Panc1 (cell line): ENCODE results near the gene RIMKLB. TPM values are rescaled to one million over a fixed set of nuclear protein-coding genes. Genes with fewer than 3 reads are reported as not detected.

Experiments used
- ATAC-seq: fragments of 200-7000 bp; cut with Tn5 transposase; 2 replicates; pipeline ENCODE4 v1.9.1; 2020; ENCODE audit warnings: mild to moderate bottlenecking, moderate library complexity
- BruUV-seq: library from RNA; stranded (reverse); fragments of 400-500 nt; replicated peaks from 2 replicates; lab custom pipeline; 2021; lab: Mats Ljungman, UMichigan
- CTCF ChIA-PET: fragments of 300-600 bp; sonication (Branson Sonifier 250); formaldehyde crosslinking; loops from one replicate; lab custom pipeline; 2022; ENCODE audit warnings: antibody characterized with exemption; lab: Charles Lee
- POLR2A ChIA-PET: fragments of 300-600 bp; sonication (Branson Sonifier 250); formaldehyde crosslinking; loops from one replicate; lab custom pipeline; 2022; ENCODE audit warnings: antibody characterized with exemption; lab: Charles Lee
- DNase-seq: peaks from one replicate; pipeline ENCODE4 v3.0.0-alpha.2; 2010; ENCODE audit warnings: low read depth, low spot score
- H3K27ac ChIP-seq: 2 replicates; pipeline ENCODE4 v1.5.1; 2011; ENCODE audit warnings: mild to moderate bottlenecking, low read length, inconsistent platforms
- H3K27me3 ChIP-seq: fragments of 200-500 bp; sonication (Bioruptor generic); 2 replicates; pipeline ENCODE4 v1.6.0; 2014; ENCODE audit warnings: low read length, inconsistent platforms; ENCODE audit not compliant: control insufficient read depth, insufficient read depth
- H3K36me3 ChIP-seq: fragments of 200-500 bp; sonication (Bioruptor generic); 2 replicates; pipeline ENCODE4 v1.5.1; 2014; ENCODE audit warnings: inconsistent platforms, mild to moderate bottlenecking, low read length, moderate library complexity; ENCODE audit not compliant: control insufficient read depth, insufficient read depth
- H3K4me1 ChIP-seq: 2 replicates; pipeline ENCODE4 v1.5.1; 2011; ENCODE audit warnings: inconsistent platforms, mild to moderate bottlenecking, low read length, moderate library complexity; ENCODE audit not compliant: control insufficient read depth, insufficient read depth
- H3K4me3 ChIP-seq, 2 experiments: 2 replicates each; pipeline ENCODE4 v1.5.1; 2011 to 2012; ENCODE audit warnings: low read depth in 2 of 2, low read length in 2 of 2, mild to moderate bottlenecking in 2 of 2, inconsistent platforms in 1 of 2, moderate library complexity in 1 of 2
- H3K9me3 ChIP-seq: fragments of 200-500 bp; sonication (Bioruptor generic); 2 replicates; pipeline ENCODE4 v1.5.1; 2014; ENCODE audit warnings: low read depth, mild to moderate bottlenecking, inconsistent platforms, low read length, moderate library complexity; ENCODE audit not compliant: control insufficient read depth, insufficient read depth
- CTCF ChIP-seq: fragments of 450-650 bp; IDR thresholded peaks from 2 replicates; pipeline ENCODE4 v1.5.1; 2017; ENCODE audit warnings: mild to moderate bottlenecking
- POLR2AphosphoS5 ChIP-seq: IDR thresholded peaks from 2 replicates; pipeline ENCODE4 v1.6.1; 2012; ENCODE audit warnings: mild to moderate bottlenecking, low read depth, low read length, moderate library complexity
- REST ChIP-seq, 2 experiments: IDR thresholded peaks; 2 replicates each; pipeline ENCODE4 v1.6.1; 2011 to 2012; ENCODE audit warnings: low read depth in 2 of 2, control low read depth in 1 of 2, low read length in 1 of 2, mild to moderate bottlenecking in 1 of 2, moderate library complexity in 1 of 2; ENCODE audit not compliant: insufficient read depth in 1 of 2
- SIN3A ChIP-seq: IDR thresholded peaks from 2 replicates; pipeline ENCODE4 v1.6.1; 2012; ENCODE audit warnings: low read depth, mild to moderate bottlenecking, low read length, moderate library complexity, borderline replicate concordance; ENCODE audit not compliant: insufficient read depth
- TCF7L2 ChIP-seq: IDR thresholded peaks from 2 replicates; pipeline ENCODE4 v1.6.1; 2011; ENCODE audit warnings: mild to moderate bottlenecking, low read depth, low read length, inconsistent platforms
- in situ Hi-C: cut with HindIII; loops from 2 replicates; pipeline ENCODE4 v1.10.0; 2016; ENCODE audit warnings: low sequenced_read_pairs, low pct_unique_long_range_greater_than_20kb
- intact Hi-C: fragments of 100-400 bp; cut with micrococcal nuclease; formaldehyde crosslinking; loops from one replicate; pipeline ENCODE4 v1.10.0; 2022; ENCODE audit not compliant: unreplicated experiment
- total RNA-seq: library from RNA; stranded (reverse); gene quantifications from one replicate; pipeline ENCODE4 v1.2.1, GENCODE V29; 2021; ENCODE audit not compliant: unreplicated experiment

RIMKLB gene
- total RNA-seq, 1 experiment from 2014 or later: 17.1 TPM

DNA sequence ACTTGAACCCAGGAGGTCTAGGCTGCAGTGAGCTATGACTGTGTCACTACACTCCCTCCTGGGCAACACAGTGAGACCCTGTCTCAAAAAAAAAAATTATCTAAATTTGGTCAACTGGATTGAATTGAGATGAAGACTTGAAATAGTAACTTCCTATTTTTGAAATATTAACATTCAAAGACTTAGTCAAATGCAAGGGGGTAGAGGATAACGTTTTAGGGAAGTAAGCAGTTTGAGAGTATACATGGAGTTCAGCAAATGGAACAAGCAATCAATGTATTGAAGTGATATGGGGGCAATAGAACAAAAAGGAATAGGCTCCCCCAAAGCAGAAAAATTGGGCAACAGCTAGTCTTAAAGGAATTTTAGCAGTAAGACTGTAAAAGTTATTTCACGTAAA lies 30.5 kb upstream of the RIMKLB start:
- no peak overlapping the region for H3K4me3 ChIP-seq
- POLR2A ChIA-PET: no interaction called here
- no peaks in the 10 kb centered on the region for H3K9me3 ChIP-seq
- TF ChIP-seq REST (IDR thresholded peaks at IDR 0.05; ENCODE audit: insufficient read depth in 1 of 2, low read depth in 2 of 2, low read length in 1 of 2) (no peak), CTCF (no peak), TCF7L2 (no peak), POLR2AphosphoS5 (no peak), SIN3A (no peak)
- intact Hi-C loops: no loop called here
- H3K36me3 ChIP-seq: no peaks in the 10 kb centered on the region
- ATAC-seq: no peak
- DNase-seq: no peak
- H3K27ac ChIP-seq: no peak overlapping the region
- BruUV-seq: no TSS peak
- in situ Hi-C loops: no loop called here
- no peaks in the 10 kb centered on the region for H3K4me1 ChIP-seq
- CTCF ChIA-PET: no interaction called here
- no peaks in the 10 kb centered on the region; the same call in 1 of the 2 replicates for H3K27me3 ChIP-seq

GRCh38 chr12:8668441-8668840 lies 29.4 kb upstream of the RIMKLB start:
- TF ChIP-seq TCF7L2 (no peak), SIN3A (no peak), CTCF (no peak), POLR2AphosphoS5 (no peak), REST (IDR thresholded peaks at IDR 0.05; ENCODE audit: insufficient read depth in 1 of 2, low read depth in 2 of 2, low read length in 1 of 2) (no peak)
- no TSS peak for BruUV-seq
- ATAC-seq (no peak), DNase-seq (no peak)
- no peaks in the 10 kb centered on the region; the same call in 1 of the 2 replicates for H3K27me3 ChIP-seq
- CTCF ChIA-PET: no interaction called here
- H3K36me3 ChIP-seq: no peaks in the 10 kb centered on the region
- intact Hi-C loops (no loop called here), in situ Hi-C loops (no loop called here)
- no peak overlapping the region for H3K4me3 ChIP-seq
- H3K27ac ChIP-seq: no peak overlapping the region
- H3K9me3 ChIP-seq: no peaks in the 10 kb centered on the region
- POLR2A ChIA-PET: no interaction called here
- H3K4me1 ChIP-seq: no peaks in the 10 kb centered on the region
